Panc1 (cell line): ENCODE data around the gene SBK1. TPM values are rescaled to one million over a fixed set of nuclear protein-coding genes. Genes with fewer than 3 reads are reported as not detected.

Source experiments
- ATAC-seq: fragments of 200-7000 bp; cut with Tn5 transposase; 2 replicates; pipeline ENCODE4 v1.9.1; 2020; ENCODE audit warnings: mild to moderate bottlenecking, moderate library complexity
- BruUV-seq: library from RNA; stranded (reverse); fragments of 400-500 nt; replicated peaks from 2 replicates; lab custom pipeline; 2021; lab: Mats Ljungman, UMichigan
- CTCF ChIA-PET: fragments of 300-600 bp; sonication (Branson Sonifier 250); formaldehyde crosslinking; loops from one replicate; lab custom pipeline; 2022; ENCODE audit warnings: antibody characterized with exemption; lab: Charles Lee
- POLR2A ChIA-PET: fragments of 300-600 bp; sonication (Branson Sonifier 250); formaldehyde crosslinking; loops from one replicate; lab custom pipeline; 2022; ENCODE audit warnings: antibody characterized with exemption; lab: Charles Lee
- DNase-seq: peaks from one replicate; pipeline ENCODE4 v3.0.0-alpha.2; 2010; ENCODE audit warnings: low read depth, low spot score
- H3K27ac ChIP-seq: 2 replicates; pipeline ENCODE4 v1.5.1; 2011; ENCODE audit warnings: mild to moderate bottlenecking, low read length, inconsistent platforms
- H3K27me3 ChIP-seq: fragments of 200-500 bp; sonication (Bioruptor generic); 2 replicates; pipeline ENCODE4 v1.6.0; 2014; ENCODE audit warnings: low read length, inconsistent platforms; ENCODE audit not compliant: control insufficient read depth, insufficient read depth
- H3K36me3 ChIP-seq: fragments of 200-500 bp; sonication (Bioruptor generic); 2 replicates; pipeline ENCODE4 v1.5.1; 2014; ENCODE audit warnings: inconsistent platforms, mild to moderate bottlenecking, low read length, moderate library complexity; ENCODE audit not compliant: control insufficient read depth, insufficient read depth
- H3K4me1 ChIP-seq: 2 replicates; pipeline ENCODE4 v1.5.1; 2011; ENCODE audit warnings: inconsistent platforms, mild to moderate bottlenecking, low read length, moderate library complexity; ENCODE audit not compliant: control insufficient read depth, insufficient read depth
- H3K4me3 ChIP-seq, 2 experiments: 2 replicates each; pipeline ENCODE4 v1.5.1; 2011 to 2012; ENCODE audit warnings: low read depth in 2 of 2, low read length in 2 of 2, mild to moderate bottlenecking in 2 of 2, inconsistent platforms in 1 of 2, moderate library complexity in 1 of 2
- H3K9me3 ChIP-seq: fragments of 200-500 bp; sonication (Bioruptor generic); 2 replicates; pipeline ENCODE4 v1.5.1; 2014; ENCODE audit warnings: low read depth, mild to moderate bottlenecking, inconsistent platforms, low read length, moderate library complexity; ENCODE audit not compliant: control insufficient read depth, insufficient read depth
- CTCF ChIP-seq: fragments of 450-650 bp; IDR thresholded peaks from 2 replicates; pipeline ENCODE4 v1.5.1; 2017; ENCODE audit warnings: mild to moderate bottlenecking
- POLR2AphosphoS5 ChIP-seq: IDR thresholded peaks from 2 replicates; pipeline ENCODE4 v1.6.1; 2012; ENCODE audit warnings: mild to moderate bottlenecking, low read depth, low read length, moderate library complexity
- REST ChIP-seq, 2 experiments: IDR thresholded peaks; 2 replicates each; pipeline ENCODE4 v1.6.1; 2011 to 2012; ENCODE audit warnings: low read depth in 2 of 2, control low read depth in 1 of 2, low read length in 1 of 2, mild to moderate bottlenecking in 1 of 2, moderate library complexity in 1 of 2; ENCODE audit not compliant: insufficient read depth in 1 of 2
- SIN3A ChIP-seq: IDR thresholded peaks from 2 replicates; pipeline ENCODE4 v1.6.1; 2012; ENCODE audit warnings: low read depth, mild to moderate bottlenecking, low read length, moderate library complexity, borderline replicate concordance; ENCODE audit not compliant: insufficient read depth
- TCF7L2 ChIP-seq: IDR thresholded peaks from 2 replicates; pipeline ENCODE4 v1.6.1; 2011; ENCODE audit warnings: mild to moderate bottlenecking, low read depth, low read length, inconsistent platforms
- in situ Hi-C: cut with HindIII; loops from 2 replicates; pipeline ENCODE4 v1.10.0; 2016; ENCODE audit warnings: low sequenced_read_pairs, low pct_unique_long_range_greater_than_20kb
- intact Hi-C: fragments of 100-400 bp; cut with micrococcal nuclease; formaldehyde crosslinking; loops from one replicate; pipeline ENCODE4 v1.10.0; 2022; ENCODE audit not compliant: unreplicated experiment
- total RNA-seq: library from RNA; stranded (reverse); gene quantifications from one replicate; pipeline ENCODE4 v1.2.1, GENCODE V29; 2021; ENCODE audit not compliant: unreplicated experiment

The SBK1 gene
- total RNA-seq, 1 experiment from 2014 or later: 2.4 TPM

- Histone ChIP-seq H3K9me3 (no peaks in the 10 kb centered on the region), H3K27me3 (no peaks in the 10 kb centered on the region), H3K4me3 (no peak overlapping the region), H3K27ac (no peak overlapping the region), H3K36me3 (no peaks in the 10 kb centered on the region), H3K4me1 (no peaks in the 10 kb centered on the region)
- no peak for TF ChIP-seq SIN3A
- TF ChIP-seq TCF7L2: no peak
- TF ChIP-seq POLR2AphosphoS5: no peak
- TF ChIP-seq CTCF: no peak
- no peak for TF ChIP-seq REST (IDR thresholded peaks at IDR 0.05; ENCODE audit: insufficient read depth in 1 of 2, low read depth in 2 of 2, low read length in 1 of 2)
- DNase-seq: no peak
- ChIA-PET POLR2A (no interaction called here), CTCF (interaction anchor here (0.7 kb wide), 1 partner anchor 234 kb away, joined by 4 read pairs; no protein-coding TSS in a partner anchor)
- no TSS peak for BruUV-seq
- no peak for ATAC-seq
- in situ Hi-C loops: no loop called here
- intact Hi-C loops: no loop called here
Measured at GRCh38 chr16:28307936-28308335, 15.6 kb downstream of the SBK1 start.

GRCh38 chr16:28308794-28309584 is 16.7 kb downstream of the SBK1 start:
- DNase-seq (no peak), ATAC-seq (no peak)
- POLR2A ChIA-PET: no interaction called here
- H3K27ac ChIP-seq: no peak overlapping the region
- in situ Hi-C loops (no loop called here), intact Hi-C loops (no loop called here)
- H3K36me3 ChIP-seq: no peaks in the 10 kb centered on the region
- BruUV-seq: no TSS peak
- no peaks in the 10 kb centered on the region for H3K27me3 ChIP-seq
- CTCF ChIA-PET: no interaction called here
- no peak overlapping the region for H3K4me3 ChIP-seq
- no peaks in the 10 kb centered on the region for H3K9me3 ChIP-seq
- TF ChIP-seq CTCF: no peak
- no peak for TF ChIP-seq REST (IDR thresholded peaks at IDR 0.05; ENCODE audit: insufficient read depth in 1 of 2, low read depth in 2 of 2, low read length in 1 of 2)
- TF ChIP-seq SIN3A: no peak
- no peak for TF ChIP-seq POLR2AphosphoS5
- TF ChIP-seq TCF7L2: no peak
- H3K4me1 ChIP-seq: no peaks in the 10 kb centered on the region
